Neural cell (in vitro differentiated cells): ENCODE data around the gene ATP6V1E1. TPM values are rescaled to one million over a fixed set of nuclear protein-coding genes. Genes with fewer than 3 reads are reported as not detected.

Experiments used
- H2AFZ ChIP-seq: fragments of 200-600, 300-800 bp; sonication (generic), shearing (Covaris generic); 2 replicates; pipeline ENCODE4 v1.6.0; 2014; ENCODE audit warnings: low read depth, mild to moderate bottlenecking, antibody characterized with exemption, low read length, moderate library complexity
- H3F3A ChIP-seq: fragments of 200-600 bp; shearing (Covaris generic); 2 replicates; pipeline ENCODE4 v1.6.1; 2016; ENCODE audit warnings: mild to moderate bottlenecking, moderate library complexity, mixed read lengths, antibody characterized with exemption, low read length; ENCODE audit not compliant: insufficient read depth, poor library complexity, severe bottlenecking
- H3K27ac ChIP-seq: fragments of 200-600, 300-800 bp; sonication (generic), shearing (Covaris generic); 2 replicates; pipeline ENCODE4 v1.5.1; 2014; ENCODE audit warnings: mild to moderate bottlenecking, low read length, moderate library complexity
- H3K27me3 ChIP-seq: fragments of 300-800, 200-600 bp; sonication (generic), shearing (Covaris generic); 2 replicates; pipeline ENCODE4 v1.6.0; 2014; ENCODE audit warnings: mild to moderate bottlenecking, low read depth, low read length, moderate library complexity; ENCODE audit not compliant: insufficient read depth
- H3K36me3 ChIP-seq: fragments of 300-800, 200-600 bp; sonication (generic), shearing (Covaris generic); 2 replicates; pipeline ENCODE4 v1.5.1; 2014; ENCODE audit warnings: mild to moderate bottlenecking, antibody characterized with exemption, low read length, moderate library complexity; ENCODE audit not compliant: insufficient read depth
- H3K4me2 ChIP-seq: fragments of 300-800, 200-600 bp; sonication (generic), shearing (Covaris generic); 2 replicates; pipeline ENCODE4 v1.6.0; 2014; ENCODE audit warnings: mild to moderate bottlenecking, low read length
- H3K4me3 ChIP-seq: fragments of 300-800, 200-600 bp; sonication (generic), shearing (Covaris generic); 2 replicates; pipeline ENCODE4 v1.5.1; 2014; ENCODE audit warnings: mild to moderate bottlenecking, low read length, moderate library complexity
- H3K79me2 ChIP-seq: fragments of 200-600 bp; shearing (Covaris generic); replicated peaks from 2 replicates; pipeline ENCODE4 v1.6.0; 2014; ENCODE audit warnings: mild to moderate bottlenecking, low read length, moderate library complexity; ENCODE audit not compliant: insufficient read depth
- H3K9ac ChIP-seq: fragments of 300-800, 200-600 bp; sonication (generic), shearing (Covaris generic); 2 replicates; pipeline ENCODE4 v1.6.1; 2016; ENCODE audit warnings: mild to moderate bottlenecking, low read length, mixed read lengths
- H3K9me2 ChIP-seq: fragments of 200-600 bp; shearing (Covaris generic); 2 replicates; pipeline ENCODE4 v1.6.1; 2016; ENCODE audit warnings: mild to moderate bottlenecking, low read length, mixed read lengths; ENCODE audit not compliant: insufficient read depth
- H3K9me3 ChIP-seq: fragments of 200-600, 300-800 bp; sonication (generic), shearing (Covaris generic); 2 replicates; pipeline ENCODE4 v1.6.1; 2016; ENCODE audit warnings: mild to moderate bottlenecking, mixed run types, low read length, moderate library complexity, mixed read lengths
- H4K20me1 ChIP-seq: fragments of 200-600 bp; shearing (Covaris generic); 2 replicates; pipeline ENCODE4 v1.6.1; 2016; ENCODE audit warnings: mild to moderate bottlenecking, mixed run types; ENCODE audit not compliant: insufficient read depth
- EZH2 ChIP-seq: fragments of 200-600, 300-800 bp; shearing (Covaris generic), sonication (generic); IDR thresholded peaks from 2 replicates; pipeline ENCODE4 v1.6.1; 2014; ENCODE audit warnings: antibody characterized with exemption, low read length, borderline replicate concordance, mild to moderate bottlenecking; ENCODE audit not compliant: insufficient read depth, poor library complexity, severe bottlenecking
- MXI1 ChIP-seq: fragments of 450-650 bp; conservative IDR thresholded peaks from 2 replicates; pipeline ENCODE4 v1.6.1; 2014; ENCODE audit warnings: antibody characterized with exemption, mild to moderate bottlenecking; ENCODE audit not compliant: poor library complexity, severe bottlenecking
- POLR2AphosphoS5 ChIP-seq: IDR thresholded peaks from 2 replicates; pipeline ENCODE4 v1.6.1; 2012
- RAD21 ChIP-seq: fragments of 450-650 bp; conservative IDR thresholded peaks from 2 replicates; pipeline ENCODE4 v1.6.1; 2014; ENCODE audit warnings: antibody characterized with exemption, mild to moderate bottlenecking, moderate library complexity
- SMC3 ChIP-seq: fragments of 450-650 bp; conservative IDR thresholded peaks from 2 replicates; pipeline ENCODE4 v1.6.1; 2014; ENCODE audit warnings: antibody characterized with exemption, mild to moderate bottlenecking, moderate library complexity; ENCODE audit not compliant: poor library complexity
- TAF1 ChIP-seq: IDR thresholded peaks from 2 replicates; pipeline ENCODE4 v1.6.1; 2012; ENCODE audit warnings: low read depth
- polyA plus RNA-seq: library from polyadenylated mRNA; depleted of rRNA; stranded (reverse); fragments of >200 nt; gene quantifications from 2 replicates; pipeline ENCODE4 v1.2.3, GENCODE V29; 2014
- TF ChIP-seq, protein P1 (sequence below): fragments of 450-650 bp; IDR thresholded peaks from 2 replicates; pipeline ENCODE4 v1.5.1; 2014; ENCODE audit warnings: antibody characterized with exemption, mild to moderate bottlenecking, moderate library complexity; ENCODE audit not compliant: poor library complexity, severe bottlenecking
- TF ChIP-seq, protein P2 (sequence below): IDR thresholded peaks from 2 replicates; pipeline ENCODE4 v1.6.1; 2012; ENCODE audit warnings: borderline replicate concordance

ATP6V1E1 gene
- polyA plus RNA-seq, 1 donor from 2014 or later = 224 TPM

DNA sequence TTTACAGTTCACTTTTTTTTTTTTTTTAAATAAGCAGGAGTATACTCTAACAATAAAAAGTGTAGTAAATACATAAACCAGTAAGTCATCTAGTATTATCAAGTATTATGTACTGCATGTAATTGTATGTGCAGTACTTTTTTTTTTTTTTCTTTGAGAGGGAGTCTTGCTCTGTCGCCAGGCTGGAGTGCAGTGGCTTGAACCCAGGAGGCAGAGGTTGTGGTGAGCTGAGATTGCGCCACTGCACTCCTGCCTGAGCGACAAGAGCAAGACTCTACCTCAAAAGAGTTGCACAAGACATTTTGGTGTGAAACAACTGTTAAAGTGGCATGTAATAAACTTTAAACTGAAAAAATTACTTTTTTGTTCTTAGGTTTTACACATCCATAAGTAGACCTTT lies 26.7 kb upstream of the ATP6V1E1 start:
- H4K20me1 ChIP-seq = no peaks in the 10 kb centered on the region
- no peak for TF ChIP-seq POLR2AphosphoS5
- no peak for TF ChIP-seq TAF1
- TF ChIP-seq SMC3 = no peak
- TF ChIP-seq, protein P1, sequence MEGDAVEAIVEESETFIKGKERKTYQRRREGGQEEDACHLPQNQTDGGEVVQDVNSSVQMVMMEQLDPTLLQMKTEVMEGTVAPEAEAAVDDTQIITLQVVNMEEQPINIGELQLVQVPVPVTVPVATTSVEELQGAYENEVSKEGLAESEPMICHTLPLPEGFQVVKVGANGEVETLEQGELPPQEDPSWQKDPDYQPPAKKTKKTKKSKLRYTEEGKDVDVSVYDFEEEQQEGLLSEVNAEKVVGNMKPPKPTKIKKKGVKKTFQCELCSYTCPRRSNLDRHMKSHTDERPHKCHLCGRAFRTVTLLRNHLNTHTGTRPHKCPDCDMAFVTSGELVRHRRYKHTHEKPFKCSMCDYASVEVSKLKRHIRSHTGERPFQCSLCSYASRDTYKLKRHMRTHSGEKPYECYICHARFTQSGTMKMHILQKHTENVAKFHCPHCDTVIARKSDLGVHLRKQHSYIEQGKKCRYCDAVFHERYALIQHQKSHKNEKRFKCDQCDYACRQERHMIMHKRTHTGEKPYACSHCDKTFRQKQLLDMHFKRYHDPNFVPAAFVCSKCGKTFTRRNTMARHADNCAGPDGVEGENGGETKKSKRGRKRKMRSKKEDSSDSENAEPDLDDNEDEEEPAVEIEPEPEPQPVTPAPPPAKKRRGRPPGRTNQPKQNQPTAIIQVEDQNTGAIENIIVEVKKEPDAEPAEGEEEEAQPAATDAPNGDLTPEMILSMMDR = no peak
- H2AFZ ChIP-seq = no peak overlapping the region
- no peak overlapping the region for H3K4me3 ChIP-seq
- no peaks in the 10 kb centered on the region for H3K9me2 ChIP-seq
- H3F3A ChIP-seq = no peaks in the 10 kb centered on the region
- no peaks in the 10 kb centered on the region for H3K27me3 ChIP-seq
- H3K9me3 ChIP-seq = no peaks in the 10 kb centered on the region
- no peak overlapping the region for H3K4me2 ChIP-seq
- no peaks in the 10 kb centered on the region for H3K36me3 ChIP-seq
- H3K9ac ChIP-seq = no peak overlapping the region
- H3K79me2 ChIP-seq = no peaks in the 10 kb centered on the region
- no peak overlapping the region for H3K27ac ChIP-seq

DNA sequence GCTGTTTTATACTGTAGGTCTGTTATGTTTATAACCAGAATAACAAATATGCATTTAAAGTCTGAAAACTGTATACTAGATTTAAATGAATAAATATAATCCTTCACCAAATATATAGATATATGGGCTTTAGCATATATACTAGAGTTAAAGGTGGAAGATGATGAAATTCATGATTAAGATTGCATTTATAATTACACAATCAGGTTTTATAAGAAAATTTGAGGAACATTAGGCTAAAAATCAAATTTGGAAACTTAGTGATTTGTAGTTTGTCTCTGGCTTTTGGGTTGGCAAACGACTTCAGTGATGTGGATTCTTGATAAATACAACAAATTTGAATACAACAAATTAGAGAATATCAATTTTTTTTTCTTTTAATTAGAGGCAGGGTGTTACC lies 20.0 kb upstream of the ATP6V1E1 start:
- TF ChIP-seq SMC3 (no peak), RAD21 (no peak), MXI1 (no peak), TAF1 (no peak), POLR2AphosphoS5 (no peak), EZH2 (no peak)
- TF ChIP-seq, protein P1 = no peak
- TF ChIP-seq, protein P2, sequence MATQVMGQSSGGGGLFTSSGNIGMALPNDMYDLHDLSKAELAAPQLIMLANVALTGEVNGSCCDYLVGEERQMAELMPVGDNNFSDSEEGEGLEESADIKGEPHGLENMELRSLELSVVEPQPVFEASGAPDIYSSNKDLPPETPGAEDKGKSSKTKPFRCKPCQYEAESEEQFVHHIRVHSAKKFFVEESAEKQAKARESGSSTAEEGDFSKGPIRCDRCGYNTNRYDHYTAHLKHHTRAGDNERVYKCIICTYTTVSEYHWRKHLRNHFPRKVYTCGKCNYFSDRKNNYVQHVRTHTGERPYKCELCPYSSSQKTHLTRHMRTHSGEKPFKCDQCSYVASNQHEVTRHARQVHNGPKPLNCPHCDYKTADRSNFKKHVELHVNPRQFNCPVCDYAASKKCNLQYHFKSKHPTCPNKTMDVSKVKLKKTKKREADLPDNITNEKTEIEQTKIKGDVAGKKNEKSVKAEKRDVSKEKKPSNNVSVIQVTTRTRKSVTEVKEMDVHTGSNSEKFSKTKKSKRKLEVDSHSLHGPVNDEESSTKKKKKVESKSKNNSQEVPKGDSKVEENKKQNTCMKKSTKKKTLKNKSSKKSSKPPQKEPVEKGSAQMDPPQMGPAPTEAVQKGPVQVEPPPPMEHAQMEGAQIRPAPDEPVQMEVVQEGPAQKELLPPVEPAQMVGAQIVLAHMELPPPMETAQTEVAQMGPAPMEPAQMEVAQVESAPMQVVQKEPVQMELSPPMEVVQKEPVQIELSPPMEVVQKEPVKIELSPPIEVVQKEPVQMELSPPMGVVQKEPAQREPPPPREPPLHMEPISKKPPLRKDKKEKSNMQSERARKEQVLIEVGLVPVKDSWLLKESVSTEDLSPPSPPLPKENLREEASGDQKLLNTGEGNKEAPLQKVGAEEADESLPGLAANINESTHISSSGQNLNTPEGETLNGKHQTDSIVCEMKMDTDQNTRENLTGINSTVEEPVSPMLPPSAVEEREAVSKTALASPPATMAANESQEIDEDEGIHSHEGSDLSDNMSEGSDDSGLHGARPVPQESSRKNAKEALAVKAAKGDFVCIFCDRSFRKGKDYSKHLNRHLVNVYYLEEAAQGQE = no peak
- Histone ChIP-seq H3K27me3 (no peaks in the 10 kb centered on the region), H2AFZ (no peak overlapping the region), H3F3A (no peaks in the 10 kb centered on the region), H3K4me3 (no peak overlapping the region), H4K20me1 (no peaks in the 10 kb centered on the region), H3K9ac (no peak overlapping the region), H3K79me2 (no peaks in the 10 kb centered on the region), H3K36me3 (no peaks in the 10 kb centered on the region), H3K9me2 (no peaks in the 10 kb centered on the region), H3K27ac (no peak overlapping the region), H3K9me3 (no peaks in the 10 kb centered on the region), H3K4me2 (no peak overlapping the region)
